ENCODE results near the gene UPK1A.

DNA sequence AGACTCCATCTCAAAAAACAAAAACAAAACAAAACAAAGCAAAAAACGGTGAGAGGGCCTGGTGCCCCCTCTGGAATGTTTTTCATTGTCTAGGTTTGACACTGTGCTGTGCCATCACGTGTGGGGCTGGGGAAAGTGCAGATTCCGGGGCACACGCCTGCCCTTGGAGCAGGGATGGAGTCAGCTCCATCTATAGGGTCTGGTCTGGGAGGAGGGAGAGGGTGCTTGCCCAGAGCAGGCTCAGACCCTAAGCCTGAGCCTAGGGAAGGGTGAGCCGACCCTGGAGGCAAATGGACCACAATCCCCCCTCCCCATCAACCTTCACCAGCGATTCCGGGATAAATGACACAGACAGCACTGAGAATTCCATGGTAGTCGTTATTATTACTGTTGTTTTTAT, 27.1 kb downstream of the UPK1A start:
- TF ChIP-seq, protein P1, sequence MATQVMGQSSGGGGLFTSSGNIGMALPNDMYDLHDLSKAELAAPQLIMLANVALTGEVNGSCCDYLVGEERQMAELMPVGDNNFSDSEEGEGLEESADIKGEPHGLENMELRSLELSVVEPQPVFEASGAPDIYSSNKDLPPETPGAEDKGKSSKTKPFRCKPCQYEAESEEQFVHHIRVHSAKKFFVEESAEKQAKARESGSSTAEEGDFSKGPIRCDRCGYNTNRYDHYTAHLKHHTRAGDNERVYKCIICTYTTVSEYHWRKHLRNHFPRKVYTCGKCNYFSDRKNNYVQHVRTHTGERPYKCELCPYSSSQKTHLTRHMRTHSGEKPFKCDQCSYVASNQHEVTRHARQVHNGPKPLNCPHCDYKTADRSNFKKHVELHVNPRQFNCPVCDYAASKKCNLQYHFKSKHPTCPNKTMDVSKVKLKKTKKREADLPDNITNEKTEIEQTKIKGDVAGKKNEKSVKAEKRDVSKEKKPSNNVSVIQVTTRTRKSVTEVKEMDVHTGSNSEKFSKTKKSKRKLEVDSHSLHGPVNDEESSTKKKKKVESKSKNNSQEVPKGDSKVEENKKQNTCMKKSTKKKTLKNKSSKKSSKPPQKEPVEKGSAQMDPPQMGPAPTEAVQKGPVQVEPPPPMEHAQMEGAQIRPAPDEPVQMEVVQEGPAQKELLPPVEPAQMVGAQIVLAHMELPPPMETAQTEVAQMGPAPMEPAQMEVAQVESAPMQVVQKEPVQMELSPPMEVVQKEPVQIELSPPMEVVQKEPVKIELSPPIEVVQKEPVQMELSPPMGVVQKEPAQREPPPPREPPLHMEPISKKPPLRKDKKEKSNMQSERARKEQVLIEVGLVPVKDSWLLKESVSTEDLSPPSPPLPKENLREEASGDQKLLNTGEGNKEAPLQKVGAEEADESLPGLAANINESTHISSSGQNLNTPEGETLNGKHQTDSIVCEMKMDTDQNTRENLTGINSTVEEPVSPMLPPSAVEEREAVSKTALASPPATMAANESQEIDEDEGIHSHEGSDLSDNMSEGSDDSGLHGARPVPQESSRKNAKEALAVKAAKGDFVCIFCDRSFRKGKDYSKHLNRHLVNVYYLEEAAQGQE (IDR thresholded peaks at IDR 0.05; ENCODE audit: insufficient read depth in 1 of 2, low read depth in 2 of 2, low read length in 2 of 2): no peak
- TF ChIP-seq TAF1 (IDR thresholded peaks at IDR 0.05; ENCODE audit: borderline replicate concordance, insufficient read depth, low read length): no peak

Measured in PFSK-1 (cell line).